ENCODE results near the gene LIMCH1. TPM values are rescaled to one million over a fixed set of nuclear protein-coding genes. Genes with fewer than 3 reads are reported as not detected.

The LIMCH1 gene
- total and polyA plus RNA-seq, 2 of the 8 experiments (the other 6 are each of a cell fraction or from before 2014, with no cell fraction given): 2.7 to 3.0 TPM

GRCh38 chr4:41524425-41524824, 13.5 kb upstream of the LIMCH1 start:
- Histone ChIP-seq H2BK12ac (ENCODE audit: low read depth, low read length) (no peak overlapping the region; the same call in 1 of the 2 replicates), H4K8ac (ENCODE audit: extremely low read depth, insufficient read depth, low read length) (no peak overlapping the region), H3K56ac (replicated peaks; ENCODE audit: insufficient read length, low read depth, low read length) (no peak overlapping the region), H3K9me3 (ENCODE audit: insufficient read depth in 2 of 2, low read depth in 1 of 2, low read length in 1 of 2) (no peaks in the 10 kb centered on the region), H2BK20ac (ENCODE audit: low read length) (no peak overlapping the region), H3K14ac (ENCODE audit: insufficient read length) (no peak overlapping the region), H3K4me2 (ENCODE audit: insufficient read depth in 1 of 2, low read depth in 2 of 2, low read length in 2 of 2) (no peak overlapping the region), H2AFZ (ENCODE audit: low read length) (no peak overlapping the region), H3K36me3 (ENCODE audit: control insufficient read depth in 2 of 4, insufficient read depth in 4 of 4, low read length in 3 of 4) (no peaks in the 10 kb centered on the region), H2BK5ac (ENCODE audit: low read depth, low read length) (no peak overlapping the region), H2BK120ac (replicated peaks; ENCODE audit: low read depth, low read length) (no peak overlapping the region), H3K9ac (replicated peaks in 1 of 4; ENCODE audit: extremely low read depth in 1 of 4, low read depth in 3 of 4, low read length in 3 of 4) (no peak overlapping the region), H2BK15ac (ENCODE audit: low read length) (no peak overlapping the region), H3K4me3 (ENCODE audit: extremely low read depth in 1 of 4, insufficient read depth in 2 of 4, low read depth in 3 of 4, low read length in 4 of 4) (no peak overlapping the region), H4K91ac (replicated peaks; ENCODE audit: insufficient read length, low read length) (no peak overlapping the region), H4K20me1 (replicated peaks in 1 of 2; ENCODE audit: control insufficient read depth in 1 of 2, insufficient read depth in 2 of 2, low read length in 2 of 2) (no peaks in the 10 kb centered on the region), H3K27me3 (replicated peaks in 1 of 4; ENCODE audit: control insufficient read depth in 3 of 4, extremely low read depth in 1 of 4, insufficient read depth in 3 of 4, low read length in 3 of 4) (no peaks in the 10 kb centered on the region), H2AK5ac (ENCODE audit: low read depth, low read length) (no peak overlapping the region; the same call in 1 of the 2 replicates), H3K23me2 (ENCODE audit: low read depth, low read length) (no peaks in the 10 kb centered on the region), H4K5ac (ENCODE audit: insufficient read length, low read depth, low read length) (no peak overlapping the region), H3K79me1 (ENCODE audit: low read depth, low read length) (no peaks in the 10 kb centered on the region), H3K27ac (ENCODE audit: low read depth, low read length) (no peak overlapping the region), H3K18ac (ENCODE audit: extremely low read depth, low read length) (no peak overlapping the region), H3K79me2 (ENCODE audit: control insufficient read depth in 1 of 2, insufficient read depth in 2 of 2, low read length in 2 of 2) (no peaks in the 10 kb centered on the region), H3K4me1 (replicated peaks in 1 of 4; ENCODE audit: control insufficient read depth in 3 of 4, insufficient read depth in 4 of 4, low read length in 3 of 4) (peaks cover 0 to 6% (median 3%) of the 10 kb centered on the region in 4 experiments; a peak in 3 of 7 replicates), H3K4ac (replicated peaks; ENCODE audit: insufficient read length, low read depth, low read length) (no peak overlapping the region), H3K23ac (ENCODE audit: insufficient read length) (no peak overlapping the region)
- FAIRE-seq (no peak), DNase-seq (ENCODE audit: low read depth in 1 of 2, low spot score in 2 of 2) (no peak)
- 78% methylated on average over 4 of the region's 4 CpGs; no CpG with 5 or more reads in 1 of the 2 experiments for WGBS, 2 experiments (ENCODE audit: extremely low coverage in 1 of 2, insufficient coverage in 1 of 2, insufficient read length in 1 of 2, insufficient replicate concordance in 2 of 2, low coverage in 1 of 2, low lambda C conversion rate in 2 of 2, missing lambda C conversion rate in 1 of 2)
- CTCF ChIA-PET (ENCODE audit: partially characterized antibody): interaction anchor here (0.7 to 0.8 kb wide), 2 partner anchors 11 to 120 kb away, joined by 3 to 4 read pairs; no protein-coding TSS in a partner anchor
- POLR2A ChIA-PET (ENCODE audit: partially characterized antibody): interaction anchor here (0.9 to 1.0 kb wide), 2 partner anchors 17 to 258 kb away, joined by 3 read pairs; no protein-coding TSS in a partner anchor
- TF ChIP-seq SIX5 (IDR thresholded peaks at IDR 0.05; ENCODE audit: low read depth, low read length) (no peak), ASH2L (IDR thresholded peaks at IDR 0.05; ENCODE audit: low read length) (no peak), MAX (IDR thresholded peaks at IDR 0.05) (no peak), POLR2AphosphoS5 (IDR thresholded peaks at IDR 0.05; ENCODE audit: low read depth, low read length) (no peak), KDM1A (IDR thresholded peaks at IDR 0.05; ENCODE audit: borderline replicate concordance, low read length) (no peak)
